ENCODE measurements around the gene ACLY. TPM values are rescaled to one million over a fixed set of nuclear protein-coding genes. Genes with fewer than 3 reads are reported as not detected.
"Not testable (repeated sequence)": the region's sequence is repeated elsewhere in the genome, so short reads cannot be mapped to it uniquely, and the experiment has no call there.

The ACLY gene
- total RNA-seq, 2 donors from 2014 or later = 65.5 to 73.4 TPM

GRCh38 chr17:41931715-41932114 lies 13.0 kb upstream of the ACLY start:
- peak overlapping the region; percentile 98 for H3K27ac Mint-ChIP-seq
- not testable (repeated sequence) for H3K9me3 ChIP-seq (ENCODE audit: control insufficient read depth, low read length, poor library complexity, severe bottlenecking); DNase-seq; H3K27me3 Mint-ChIP-seq; H3K36me3 Mint-ChIP-seq (ENCODE audit: low read depth); H3K4me3 Mint-ChIP-seq; ATAC-seq
- H3K4me1 Mint-ChIP-seq = peaks cover 18% of the 10 kb centered on the region

GRCh38 chr17:41930833-41931156 lies 12.0 kb upstream of the ACLY start:
- DNase-seq; H3K36me3 Mint-ChIP-seq (ENCODE audit: low read depth); H3K27me3 Mint-ChIP-seq; H3K9me3 ChIP-seq (ENCODE audit: control insufficient read depth, low read length, poor library complexity, severe bottlenecking): not testable (repeated sequence)
- ATAC-seq = peak; percentile 69
- Mint-ChIP-seq H3K4me1 (peaks cover 18% of the 10 kb centered on the region), H3K27ac (peak overlapping the region; percentile 98), H3K4me3 (peak overlapping the region; percentile 98)

- DNase-seq (peak; percentile 92 to 94 (median 94)), ATAC-seq (peak; percentile 97)
- Mint-ChIP-seq H3K4me3 (peak within 1 kb of the TSS; percentile 98), H3K27ac (peak within 1 kb of the TSS; percentile 98), H3K4me1 (peaks cover 18% of the 10 kb centered on the region), H3K27me3 (no peaks in the 10 kb centered on the region), H3K36me3 (ENCODE audit: low read depth) (no peaks in the 10 kb centered on the region)
- no peaks in the 10 kb centered on the region for H3K9me3 ChIP-seq (ENCODE audit: control insufficient read depth, low read length, poor library complexity, severe bottlenecking)
Measured at GRCh38 chr17:41930009-41930832, 11.5 kb upstream of the ACLY start, which contains the start of gene ODAD4. Gene ODAD4 (plus strand): TSS chr17:41930617. CDS start chr17:41930724, 107 bp downstream.

GRCh38 chr17:41928693-41929251 lies 10.0 kb upstream of the ACLY start:
- Mint-ChIP-seq H3K4me3 (peak overlapping the region; percentile 98), H3K27ac (peak overlapping the region; percentile 98), H3K4me1 (peaks cover 19% of the 10 kb centered on the region), H3K27me3 (no peaks in the 10 kb centered on the region), H3K36me3 (ENCODE audit: low read depth) (no peaks in the 10 kb centered on the region)
- no peaks in the 10 kb centered on the region for H3K9me3 ChIP-seq (ENCODE audit: control insufficient read depth, low read length, poor library complexity, severe bottlenecking)
- no peak for DNase-seq
- no peak for ATAC-seq

- Mint-ChIP-seq H3K27ac (no peak overlapping the region), H3K4me3 (no peak overlapping the region), H3K4me1 (peaks cover 15% of the 10 kb centered on the region), H3K36me3 (ENCODE audit: low read depth) (no peaks in the 10 kb centered on the region), H3K27me3 (no peaks in the 10 kb centered on the region)
- no peaks in the 10 kb centered on the region for H3K9me3 ChIP-seq (ENCODE audit: control insufficient read depth, low read length, poor library complexity, severe bottlenecking)
- ATAC-seq = no peak
- DNase-seq = no peak
Measured at GRCh38 chr17:41925991-41926590, 7.3 kb upstream of the ACLY start.

- Mint-ChIP-seq H3K4me1 (peaks cover 17% of the 10 kb centered on the region), H3K36me3 (ENCODE audit: low read depth) (no peaks in the 10 kb centered on the region), H3K27ac (no peak overlapping the region), H3K4me3 (no peak overlapping the region), H3K27me3 (no peaks in the 10 kb centered on the region)
- ATAC-seq = no peak
- no peak for DNase-seq
- no peaks in the 10 kb centered on the region for H3K9me3 ChIP-seq (ENCODE audit: control insufficient read depth, low read length, poor library complexity, severe bottlenecking)
Measured at GRCh38 chr17:41920580-41920955, 1.8 kb upstream of the ACLY start.

- no peak overlapping the region for H3K27ac Mint-ChIP-seq
- H3K36me3 Mint-ChIP-seq (ENCODE audit: low read depth) = no peaks in the 10 kb centered on the region
- ATAC-seq (no peak), DNase-seq (no peak)
- peak overlapping the region; percentile 19 for H3K4me3 Mint-ChIP-seq
- no peaks in the 10 kb centered on the region for H3K9me3 ChIP-seq (ENCODE audit: control insufficient read depth, low read length, poor library complexity, severe bottlenecking)
- H3K27me3 Mint-ChIP-seq = no peaks in the 10 kb centered on the region
- peaks cover 19% of the 10 kb centered on the region for H3K4me1 Mint-ChIP-seq
Measured at GRCh38 chr17:41919840-41920579, 1.3 kb upstream of the ACLY start.

- Mint-ChIP-seq H3K27me3 (no peaks in the 10 kb centered on the region), H3K4me1 (peaks cover 21% of the 10 kb centered on the region), H3K4me3 (peak overlapping the region; percentile 97), H3K27ac (peak overlapping the region; percentile 71), H3K36me3 (ENCODE audit: low read depth) (no peaks in the 10 kb centered on the region)
- H3K9me3 ChIP-seq (ENCODE audit: control insufficient read depth, low read length, poor library complexity, severe bottlenecking) = no peaks in the 10 kb centered on the region
- ATAC-seq = no peak
- DNase-seq = no peak
Measured at GRCh38 chr17:41919165-41919817, 540 bp upstream of the ACLY start.

GRCh38 chr17:41917679-41918313 lies 955 bp downstream of the ACLY start:
- Mint-ChIP-seq H3K36me3 (ENCODE audit: low read depth) (no peaks in the 10 kb centered on the region), H3K4me1 (peaks cover 24% of the 10 kb centered on the region), H3K27me3 (no peaks in the 10 kb centered on the region), H3K4me3 (peak overlapping the region; percentile 97), H3K27ac (peak overlapping the region; percentile 71)
- no peaks in the 10 kb centered on the region for H3K9me3 ChIP-seq (ENCODE audit: control insufficient read depth, low read length, poor library complexity, severe bottlenecking)
- DNase-seq (peak; percentile 13 to 33 (median 25)), ATAC-seq (no peak)

- peaks cover 24% of the 10 kb centered on the region for H3K4me1 Mint-ChIP-seq
- H3K27ac Mint-ChIP-seq = peak overlapping the region; percentile 71
- H3K4me3 Mint-ChIP-seq = peak overlapping the region; percentile 97
- ATAC-seq (no peak), DNase-seq (no peak)
- H3K9me3 ChIP-seq (ENCODE audit: control insufficient read depth, low read length, poor library complexity, severe bottlenecking) = no peaks in the 10 kb centered on the region
- H3K36me3 Mint-ChIP-seq (ENCODE audit: low read depth) = peaks cover 2% of the 10 kb centered on the region
- H3K27me3 Mint-ChIP-seq = no peaks in the 10 kb centered on the region
Measured at GRCh38 chr17:41917192-41917591, 1.6 kb downstream of the ACLY start.

GRCh38 chr17:41915566-41915965 lies 3.2 kb downstream of the ACLY start:
- H3K9me3 ChIP-seq (ENCODE audit: control insufficient read depth, low read length, poor library complexity, severe bottlenecking) = no peaks in the 10 kb centered on the region
- Mint-ChIP-seq H3K36me3 (ENCODE audit: low read depth) (peaks cover 2% of the 10 kb centered on the region), H3K4me1 (peaks cover 24% of the 10 kb centered on the region), H3K27me3 (no peaks in the 10 kb centered on the region), H3K4me3 (no peak overlapping the region), H3K27ac (peak overlapping the region; percentile 77)
- no peak for DNase-seq
- ATAC-seq = no peak

GRCh38 chr17:41915020-41915419 lies 3.7 kb downstream of the ACLY start:
- no peak for ATAC-seq
- Mint-ChIP-seq H3K27me3 (no peaks in the 10 kb centered on the region), H3K4me3 (no peak overlapping the region), H3K4me1 (peaks cover 24% of the 10 kb centered on the region), H3K27ac (peak overlapping the region; percentile 77), H3K36me3 (ENCODE audit: low read depth) (peaks cover 2% of the 10 kb centered on the region)
- no peaks in the 10 kb centered on the region for H3K9me3 ChIP-seq (ENCODE audit: control insufficient read depth, low read length, poor library complexity, severe bottlenecking)
- no peak for DNase-seq

Data from T-helper 17 cell (primary cell).